Stimulated activated CD8-positive, alpha-beta memory T cell treated with anti-CD3 and anti-CD28 coated beads, Interleukin-15, amount 100 ng/mL, for 48 hours (primary cell): ENCODE data around the gene MUC5AC.

Source experiments
- DNase-seq, 2 donors: peaks; one replicate each; pipeline ENCODE4 v3.0.0-alpha.2; 2020; ENCODE audit warnings: low read depth in 2 of 2

MUC5AC gene

GRCh38 chr11:1226226-1226985 lies 68.7 kb downstream of the MUC5AC start:
- DNase-seq = no peak

- DNase-seq = no peak
These were observed 69.3 kb downstream of the MUC5AC start for GRCh38 chr11:1226986-1227550.

- DNase-seq = no peak
These were observed 69.9 kb downstream of the MUC5AC start for GRCh38 chr11:1227551-1228100.

GRCh38 chr11:1228101-1228821 lies 70.5 kb downstream of the MUC5AC start:
- DNase-seq = no peak

- no peak for DNase-seq
These were observed 71.2 kb downstream of the MUC5AC start for GRCh38 chr11:1228921-1229451.

- DNase-seq = no peak
These were observed 71.8 kb downstream of the MUC5AC start for GRCh38 chr11:1229471-1230120.

GRCh38 chr11:1230121-1230455 lies 72.3 kb downstream of the MUC5AC start:
- DNase-seq = no peak

- DNase-seq = no peak
These were observed 73.0 kb downstream of the MUC5AC start for GRCh38 chr11:1230456-1231395.

GRCh38 chr11:1231396-1232020 lies 73.8 kb downstream of the MUC5AC start:
- DNase-seq = no peak

- no peak for DNase-seq
These were observed 74.5 kb downstream of the MUC5AC start for GRCh38 chr11:1232021-1232882.

- no peak for DNase-seq
These were observed 75.1 kb downstream of the MUC5AC start for GRCh38 chr11:1232883-1233321.

- no peak for DNase-seq
These were observed 75.7 kb downstream of the MUC5AC start for GRCh38 chr11:1233351-1234053.

- no peak for DNase-seq
These were observed 76.4 kb downstream of the MUC5AC start for GRCh38 chr11:1234054-1234720.

GRCh38 chr11:1234771-1235305 lies 77.1 kb downstream of the MUC5AC start:
- no peak for DNase-seq

GRCh38 chr11:1235306-1235900 lies 77.7 kb downstream of the MUC5AC start:
- no peak for DNase-seq

GRCh38 chr11:1235901-1236315 lies 78.2 kb downstream of the MUC5AC start:
- DNase-seq = no peak
